Measurements from ENCODE around the gene BBS12. TPM values are rescaled to one million over a fixed set of nuclear protein-coding genes. Genes with fewer than 3 reads are reported as not detected.

BBS12 gene
- 1.3 TPM for total RNA-seq

DNA sequence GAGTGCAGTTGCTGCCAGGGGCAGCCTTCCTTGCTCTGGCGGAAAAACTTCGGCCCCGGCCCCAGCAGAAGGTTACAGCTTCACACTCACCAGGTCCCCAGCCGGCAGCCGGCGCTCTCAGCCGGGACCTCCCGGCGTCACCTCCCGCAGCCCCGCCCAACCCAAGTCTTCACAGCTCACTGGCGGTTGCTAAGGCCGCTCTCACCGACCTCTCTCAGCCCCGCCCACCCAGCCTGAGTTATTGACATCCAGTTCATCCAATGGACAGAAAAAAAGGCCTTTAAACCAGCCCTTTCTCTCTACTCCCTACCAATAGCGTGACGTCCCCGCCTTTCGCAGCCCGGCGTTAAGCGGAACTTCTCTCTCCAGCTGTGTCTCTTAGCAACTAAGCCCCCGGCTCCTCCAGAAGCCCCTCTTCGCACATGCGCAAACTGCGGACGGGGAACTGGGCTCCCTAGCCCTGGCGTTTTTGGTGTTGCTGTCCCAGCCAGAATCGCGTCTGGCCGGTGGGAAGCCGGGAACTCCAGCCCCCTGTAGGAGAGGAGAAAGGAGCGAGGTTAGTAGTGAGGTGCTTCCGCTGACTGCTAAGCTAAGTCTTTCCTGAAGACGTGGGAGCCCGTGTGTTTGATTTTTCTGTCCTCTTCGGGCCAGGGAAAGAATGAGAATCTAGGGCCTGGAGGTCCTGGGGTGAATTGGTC lies at the start of gene BBS12:
TSS of gene BBS12 (plus strand) at position 376 of the 698 bp plus-strand sequence. CDS start 9,189 bp downstream, outside the sequence.
- H3K27me3 ChIP-seq (ENCODE audit: insufficient read depth, low read length), result no peaks in the 10 kb centered on the region
- peak within 1 kb of the TSS; percentile 78 for H3K4me3 ChIP-seq (ENCODE audit: low read length)
- peaks cover 14% of the 10 kb centered on the region for H3K4me1 ChIP-seq (ENCODE audit: insufficient read depth, low read length)
- H3K9me3 ChIP-seq (ENCODE audit: low read depth, low read length), result no peaks in the 10 kb centered on the region

DNA sequence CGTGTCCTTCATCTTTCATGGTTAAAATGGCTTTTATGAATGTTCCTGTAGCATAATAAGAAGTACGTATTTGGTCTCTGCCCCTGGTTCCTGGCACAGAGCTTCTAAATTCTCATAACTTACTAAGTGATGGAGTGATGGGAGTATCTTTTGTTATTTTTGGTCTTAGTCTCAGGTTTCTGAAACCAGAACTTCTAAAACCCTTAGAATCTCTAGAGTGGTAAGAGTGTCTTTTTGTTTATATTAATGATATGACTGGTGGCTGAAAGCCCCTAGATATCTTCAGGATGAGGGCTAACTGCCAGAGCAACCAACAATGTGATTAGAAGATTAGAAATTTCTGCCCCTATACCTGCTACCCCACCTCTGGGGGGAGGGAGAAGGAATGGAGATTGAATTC lies 45.8 kb upstream of the BBS12 start:
- H3K27me3 ChIP-seq (ENCODE audit: insufficient read depth, low read length), result no peaks in the 10 kb centered on the region
- H3K4me3 ChIP-seq (ENCODE audit: low read length), result no peak overlapping the region
- no peaks in the 10 kb centered on the region for H3K9me3 ChIP-seq (ENCODE audit: low read depth, low read length)
- no peaks in the 10 kb centered on the region for H3K4me1 ChIP-seq (ENCODE audit: insufficient read depth, low read length)

DNA sequence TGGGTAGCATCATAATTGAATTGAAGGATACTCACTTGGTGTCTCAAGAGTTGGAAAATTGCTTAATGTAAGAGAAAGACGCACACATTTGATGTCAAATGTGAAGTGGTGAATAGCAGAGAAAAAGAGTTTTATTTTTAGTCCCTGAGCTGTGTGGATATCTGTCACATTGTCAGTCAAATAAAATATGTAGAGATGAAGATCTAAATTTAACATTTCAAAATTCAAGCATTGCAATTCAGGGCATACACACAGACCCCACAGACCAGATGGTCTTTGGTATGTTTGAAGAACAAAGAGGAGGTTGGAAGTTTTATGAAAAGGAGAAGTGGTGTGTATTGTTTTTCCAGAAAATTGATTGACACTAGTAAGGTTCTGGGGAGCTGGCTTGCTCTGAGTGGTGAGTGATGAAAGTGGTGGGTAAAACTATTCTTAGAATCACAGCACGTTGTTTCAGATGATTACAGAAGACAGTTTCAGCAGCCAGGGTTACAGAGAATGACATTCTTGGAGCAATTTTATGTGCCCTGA lies 44.9 kb upstream of the BBS12 start:
- no peaks in the 10 kb centered on the region for H3K9me3 ChIP-seq (ENCODE audit: low read depth, low read length)
- no peaks in the 10 kb centered on the region for H3K27me3 ChIP-seq (ENCODE audit: insufficient read depth, low read length)
- no peaks in the 10 kb centered on the region for H3K4me1 ChIP-seq (ENCODE audit: insufficient read depth, low read length)
- no peak overlapping the region for H3K4me3 ChIP-seq (ENCODE audit: low read length)

DNA sequence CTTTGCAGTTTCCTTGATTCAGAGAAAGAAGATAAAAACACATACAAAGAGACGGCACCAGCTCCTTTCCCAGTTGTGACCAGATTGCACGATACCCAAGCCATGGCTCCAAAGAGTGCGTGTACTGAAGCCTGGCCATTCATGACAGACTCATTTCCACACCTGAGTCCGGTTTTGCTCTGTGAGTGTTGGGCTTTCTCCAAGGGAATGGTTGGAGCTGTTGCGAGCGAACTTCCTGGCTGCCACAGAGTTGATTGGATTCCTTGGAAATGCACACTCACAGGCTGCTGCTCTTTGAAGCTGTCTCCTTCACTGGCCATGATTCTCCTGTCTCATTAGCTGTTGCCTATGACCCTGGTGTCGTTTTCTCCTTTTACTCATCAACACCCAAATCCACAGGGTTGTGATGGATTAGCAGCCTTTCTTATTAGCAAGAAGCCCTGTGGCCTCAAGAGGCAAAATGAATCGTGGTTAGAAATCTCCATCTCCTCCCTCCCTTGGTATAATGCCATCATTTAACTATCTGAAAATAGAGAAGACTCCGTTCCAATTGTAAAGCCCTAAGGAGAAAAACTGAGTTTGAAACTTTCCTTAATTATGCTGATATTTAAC lies 43.9 kb upstream of the BBS12 start:
- Histone ChIP-seq H3K27me3 (ENCODE audit: insufficient read depth, low read length) (no peaks in the 10 kb centered on the region), H3K4me3 (ENCODE audit: low read length) (no peak overlapping the region), H3K4me1 (ENCODE audit: insufficient read depth, low read length) (no peaks in the 10 kb centered on the region), H3K9me3 (ENCODE audit: low read depth, low read length) (no peaks in the 10 kb centered on the region)

DNA sequence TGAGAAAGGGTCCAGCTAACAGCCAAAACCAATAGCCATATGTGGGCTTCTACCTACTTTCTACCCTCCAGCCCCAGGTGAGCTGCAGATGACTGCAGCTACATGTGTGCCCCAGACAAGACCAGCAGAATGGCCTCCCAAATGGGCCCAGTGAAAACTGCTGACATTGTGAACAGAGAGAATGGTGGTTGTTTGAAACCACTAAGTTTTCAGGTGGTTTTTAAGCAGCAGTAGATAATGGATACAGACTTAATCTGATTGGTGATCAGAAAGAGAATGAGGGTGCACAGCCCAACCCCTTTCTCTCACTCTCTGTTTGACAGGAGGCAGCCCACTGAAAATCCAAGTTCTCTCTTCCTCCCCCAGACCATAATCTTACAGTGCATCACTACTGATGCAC lies 42.5 kb upstream of the BBS12 start:
- Histone ChIP-seq H3K4me1 (ENCODE audit: insufficient read depth, low read length) (no peaks in the 10 kb centered on the region), H3K4me3 (ENCODE audit: low read length) (no peak overlapping the region), H3K9me3 (ENCODE audit: low read depth, low read length) (no peaks in the 10 kb centered on the region), H3K27me3 (ENCODE audit: insufficient read depth, low read length) (no peaks in the 10 kb centered on the region)

DNA sequence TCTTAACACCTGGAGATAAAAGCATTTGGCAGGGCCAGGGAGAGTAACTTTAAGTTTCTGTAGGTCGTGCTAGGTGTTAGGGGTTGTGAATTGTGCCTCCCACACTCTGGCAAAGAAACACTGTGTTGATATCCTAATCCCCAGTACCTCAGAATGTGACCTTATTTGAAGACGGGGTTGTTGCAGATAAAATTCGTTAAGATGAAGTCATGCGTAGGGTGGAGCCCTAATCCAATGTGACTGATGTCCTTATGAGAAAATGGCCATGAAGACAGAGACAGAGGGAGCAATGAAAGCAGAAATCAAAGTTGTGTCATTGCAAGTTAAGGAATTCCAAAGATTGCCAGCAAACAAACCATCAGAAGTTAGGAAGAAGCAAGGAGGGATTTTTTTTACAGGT lies 40.5 kb upstream of the BBS12 start:
- Histone ChIP-seq H3K4me1 (ENCODE audit: insufficient read depth, low read length) (no peaks in the 10 kb centered on the region), H3K4me3 (ENCODE audit: low read length) (no peak overlapping the region), H3K9me3 (ENCODE audit: low read depth, low read length) (no peaks in the 10 kb centered on the region), H3K27me3 (ENCODE audit: insufficient read depth, low read length) (no peaks in the 10 kb centered on the region)

DNA sequence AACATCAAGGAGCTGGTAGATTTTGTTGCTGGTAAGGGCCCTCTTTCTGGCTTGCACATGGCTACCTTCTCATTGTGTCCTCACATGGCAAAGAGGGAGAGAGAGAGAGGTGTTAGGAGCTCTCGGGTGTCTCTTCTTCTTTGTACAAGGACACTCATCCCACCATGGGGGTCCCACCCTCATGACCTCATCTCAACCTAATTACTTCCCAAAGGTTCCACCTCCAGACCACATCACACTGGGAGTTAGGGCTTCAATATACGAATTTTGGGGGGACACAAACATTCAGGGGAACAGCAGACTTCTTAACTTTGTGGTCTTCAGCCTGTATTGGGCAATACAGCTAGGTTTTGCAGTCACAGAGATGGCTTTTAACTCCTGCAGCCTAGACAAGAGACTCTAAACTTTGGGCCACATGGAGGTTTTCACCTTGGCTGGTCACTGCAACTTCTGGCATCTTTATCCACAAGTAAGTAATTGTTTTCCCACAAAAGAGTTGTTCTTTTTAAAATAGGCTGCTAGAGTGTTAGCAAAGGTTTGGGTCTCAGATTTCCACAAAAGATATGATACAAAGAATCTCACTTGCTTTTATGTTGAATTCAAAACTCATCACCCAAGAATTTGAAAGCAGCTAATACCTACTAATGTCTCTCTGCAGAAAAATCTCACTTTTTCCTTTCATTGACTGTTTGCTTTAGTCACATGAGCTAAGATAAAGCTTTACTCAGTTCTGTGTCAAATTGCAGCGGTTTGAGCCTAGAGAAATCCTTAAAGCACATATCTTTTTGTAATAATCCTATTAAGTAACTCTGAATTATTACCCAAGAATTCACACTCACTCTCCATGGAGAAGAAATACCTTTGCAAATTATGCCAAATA lies 39.6 kb upstream of the BBS12 start:
- Histone ChIP-seq H3K4me1 (ENCODE audit: insufficient read depth, low read length) (no peaks in the 10 kb centered on the region), H3K9me3 (ENCODE audit: low read depth, low read length) (no peaks in the 10 kb centered on the region), H3K27me3 (ENCODE audit: insufficient read depth, low read length) (no peaks in the 10 kb centered on the region), H3K4me3 (ENCODE audit: low read length) (no peak overlapping the region)

DNA sequence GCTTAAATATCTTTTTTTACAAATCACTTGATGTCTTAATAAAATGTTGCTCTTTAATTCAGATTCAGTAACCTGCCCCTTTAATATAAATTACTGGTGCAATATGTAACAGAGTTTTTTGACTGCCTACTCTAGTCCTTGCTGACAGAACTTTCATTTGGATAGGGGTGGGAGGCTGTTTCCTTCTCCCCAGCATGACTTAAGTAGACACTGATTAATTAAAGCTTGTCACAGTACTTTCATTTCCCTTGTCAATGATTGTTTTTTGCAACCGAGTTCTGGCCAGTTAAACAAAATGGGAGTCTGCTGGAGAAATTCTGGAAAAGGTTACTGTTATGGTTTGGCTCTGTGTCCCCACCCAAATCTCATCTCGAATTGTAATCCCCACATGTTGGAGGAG lies 37.3 kb upstream of the BBS12 start:
- Histone ChIP-seq H3K4me1 (ENCODE audit: insufficient read depth, low read length) (no peaks in the 10 kb centered on the region), H3K27me3 (ENCODE audit: insufficient read depth, low read length) (no peaks in the 10 kb centered on the region), H3K4me3 (ENCODE audit: low read length) (no peak overlapping the region), H3K9me3 (ENCODE audit: low read depth, low read length) (no peaks in the 10 kb centered on the region)

DNA sequence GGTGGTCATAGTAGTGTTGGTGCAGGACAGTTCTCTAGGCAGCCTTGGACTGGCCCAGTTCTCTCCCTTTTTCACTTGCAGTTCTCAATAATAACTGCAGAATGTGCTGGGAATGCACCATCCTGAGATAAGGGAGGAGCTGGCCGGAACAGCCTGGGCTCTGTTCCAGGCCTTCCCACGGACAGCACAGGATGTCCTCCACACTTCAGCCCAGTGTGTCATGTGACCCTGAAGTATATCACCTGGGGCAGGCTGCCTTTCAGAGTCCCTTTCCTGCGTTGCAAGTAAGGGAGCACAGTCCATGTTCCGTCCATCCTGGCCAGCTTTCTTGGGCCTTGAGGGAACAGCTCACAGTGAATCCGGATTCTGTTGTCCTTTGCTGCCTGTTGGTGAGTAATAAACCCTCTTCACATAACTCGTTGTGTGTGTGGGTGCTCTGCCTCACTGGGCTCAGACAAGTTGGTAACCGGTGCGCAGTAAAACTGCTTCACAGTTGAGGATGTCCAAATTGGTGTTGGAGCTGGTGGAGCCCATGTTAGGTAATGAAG lies 32.3 kb upstream of the BBS12 start:
- H3K27me3 ChIP-seq (ENCODE audit: insufficient read depth, low read length), result peaks cover 3% of the 10 kb centered on the region
- H3K9me3 ChIP-seq (ENCODE audit: low read depth, low read length), result no peaks in the 10 kb centered on the region
- no peak overlapping the region for H3K4me3 ChIP-seq (ENCODE audit: low read length)
- H3K4me1 ChIP-seq (ENCODE audit: insufficient read depth, low read length), result no peaks in the 10 kb centered on the region

DNA sequence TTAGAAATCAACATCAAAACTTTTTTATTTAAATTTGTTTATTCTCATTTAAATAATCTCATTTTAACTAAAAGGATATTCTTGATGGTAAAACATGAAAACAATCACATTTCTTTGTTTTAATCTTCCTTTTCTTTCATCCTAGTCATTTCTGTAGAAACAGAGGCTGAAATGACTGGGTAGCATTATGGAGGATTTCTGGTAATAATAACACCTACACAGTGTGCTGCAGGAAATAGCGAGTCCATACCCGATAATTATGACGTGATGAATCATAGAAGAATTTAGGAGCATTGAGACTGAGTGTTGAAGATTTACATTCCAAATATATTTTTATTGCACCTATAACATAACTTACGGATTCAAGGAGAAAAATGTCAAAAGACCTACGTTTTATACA lies 31.4 kb upstream of the BBS12 start:
- Histone ChIP-seq H3K4me1 (ENCODE audit: insufficient read depth, low read length) (no peaks in the 10 kb centered on the region), H3K4me3 (ENCODE audit: low read length) (no peak overlapping the region), H3K9me3 (ENCODE audit: low read depth, low read length) (no peaks in the 10 kb centered on the region), H3K27me3 (ENCODE audit: insufficient read depth, low read length) (peaks cover 3% of the 10 kb centered on the region)

DNA sequence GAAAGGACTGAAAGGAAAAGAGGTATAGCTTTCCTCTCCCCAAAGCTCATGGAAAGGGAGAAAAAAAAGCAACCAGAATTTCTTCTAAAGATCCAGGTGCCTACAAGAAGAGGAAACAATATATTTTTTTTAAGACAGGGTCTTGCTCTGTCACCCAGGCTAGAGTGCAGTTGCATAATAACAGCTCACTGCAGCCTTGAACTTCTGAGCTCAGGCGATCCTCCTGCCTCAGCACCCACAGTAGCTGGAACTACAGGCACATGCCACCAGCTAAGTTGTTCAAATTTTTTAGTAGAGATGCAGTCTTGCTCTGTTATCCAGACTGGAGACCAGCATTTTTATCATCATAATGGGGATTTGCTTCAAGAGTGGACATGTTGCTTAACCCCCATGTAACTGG lies 30.5 kb upstream of the BBS12 start:
- H3K4me1 ChIP-seq (ENCODE audit: insufficient read depth, low read length), result no peaks in the 10 kb centered on the region
- no peaks in the 10 kb centered on the region for H3K9me3 ChIP-seq (ENCODE audit: low read depth, low read length)
- H3K4me3 ChIP-seq (ENCODE audit: low read length), result no peak overlapping the region
- peaks cover 3% of the 10 kb centered on the region for H3K27me3 ChIP-seq (ENCODE audit: insufficient read depth, low read length)

DNA sequence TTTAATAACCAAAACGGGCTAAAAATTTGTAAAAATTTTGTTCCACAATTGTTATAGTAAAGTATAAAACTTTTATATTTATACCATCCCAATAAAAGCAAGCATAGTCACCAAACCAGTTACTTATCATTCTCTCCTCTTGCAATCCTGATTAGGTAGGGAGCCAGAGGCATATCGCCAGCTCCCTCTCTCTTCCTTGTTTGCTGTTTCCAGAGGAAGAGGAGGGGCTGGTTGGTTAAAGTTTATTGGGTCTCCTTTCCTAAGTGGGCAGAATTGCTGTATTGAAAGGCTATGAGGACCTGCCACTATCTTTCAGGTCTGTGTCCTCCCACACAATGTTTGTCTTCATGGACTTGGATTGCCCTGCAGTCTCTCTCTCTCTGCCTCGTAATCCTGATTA lies 29.6 kb upstream of the BBS12 start:
- H3K27me3 ChIP-seq (ENCODE audit: insufficient read depth, low read length), result peaks cover 3% of the 10 kb centered on the region
- no peaks in the 10 kb centered on the region for H3K4me1 ChIP-seq (ENCODE audit: insufficient read depth, low read length)
- no peaks in the 10 kb centered on the region for H3K9me3 ChIP-seq (ENCODE audit: low read depth, low read length)
- H3K4me3 ChIP-seq (ENCODE audit: low read length), result no peak overlapping the region

DNA sequence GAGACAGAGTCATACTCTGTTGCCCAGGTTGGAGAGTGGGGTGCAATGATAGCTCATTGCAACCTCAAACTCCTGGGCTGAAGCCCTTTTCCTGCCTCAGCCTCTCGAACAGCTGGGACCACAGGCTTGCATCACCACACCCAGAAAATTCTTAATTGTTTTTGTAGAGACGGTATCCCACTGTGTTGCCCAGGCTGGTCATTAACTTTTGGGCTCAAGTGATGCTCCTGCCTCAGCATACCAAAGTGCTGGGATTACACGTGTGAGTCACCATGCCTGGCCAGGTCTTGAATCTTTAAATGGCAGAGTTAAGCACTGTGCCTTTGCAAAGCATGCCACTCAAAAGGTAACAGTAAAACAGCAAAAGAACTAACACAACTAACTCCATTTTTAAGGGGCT lies 28.6 kb upstream of the BBS12 start:
- no peak overlapping the region for H3K4me3 ChIP-seq (ENCODE audit: low read length)
- no peaks in the 10 kb centered on the region for H3K4me1 ChIP-seq (ENCODE audit: insufficient read depth, low read length)
- no peaks in the 10 kb centered on the region for H3K9me3 ChIP-seq (ENCODE audit: low read depth, low read length)
- H3K27me3 ChIP-seq (ENCODE audit: insufficient read depth, low read length), result peaks cover 3% of the 10 kb centered on the region

DNA sequence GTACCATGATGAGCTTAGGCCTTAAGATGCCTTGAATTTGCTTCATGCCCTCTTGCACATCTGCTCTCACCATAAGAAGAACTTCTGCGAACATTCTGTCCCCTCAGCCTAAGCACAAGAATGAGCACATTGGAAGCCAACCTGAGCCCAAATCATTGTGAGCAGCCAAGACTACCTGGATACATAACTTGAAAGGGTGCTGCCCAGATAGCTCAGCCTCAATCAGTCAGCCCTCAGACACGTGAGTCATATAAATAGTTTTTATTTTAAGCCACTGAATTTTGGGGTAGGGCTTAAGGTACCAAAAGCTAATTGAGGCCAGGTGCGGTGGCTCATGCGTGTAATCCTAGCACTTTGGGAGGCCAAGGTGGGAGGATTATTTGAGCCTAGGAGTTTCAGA lies 27.5 kb upstream of the BBS12 start:
- no peaks in the 10 kb centered on the region for H3K4me1 ChIP-seq (ENCODE audit: insufficient read depth, low read length)
- peaks cover 6% of the 10 kb centered on the region for H3K27me3 ChIP-seq (ENCODE audit: insufficient read depth, low read length)
- no peak overlapping the region for H3K4me3 ChIP-seq (ENCODE audit: low read length)
- H3K9me3 ChIP-seq (ENCODE audit: low read depth, low read length), result no peaks in the 10 kb centered on the region

DNA sequence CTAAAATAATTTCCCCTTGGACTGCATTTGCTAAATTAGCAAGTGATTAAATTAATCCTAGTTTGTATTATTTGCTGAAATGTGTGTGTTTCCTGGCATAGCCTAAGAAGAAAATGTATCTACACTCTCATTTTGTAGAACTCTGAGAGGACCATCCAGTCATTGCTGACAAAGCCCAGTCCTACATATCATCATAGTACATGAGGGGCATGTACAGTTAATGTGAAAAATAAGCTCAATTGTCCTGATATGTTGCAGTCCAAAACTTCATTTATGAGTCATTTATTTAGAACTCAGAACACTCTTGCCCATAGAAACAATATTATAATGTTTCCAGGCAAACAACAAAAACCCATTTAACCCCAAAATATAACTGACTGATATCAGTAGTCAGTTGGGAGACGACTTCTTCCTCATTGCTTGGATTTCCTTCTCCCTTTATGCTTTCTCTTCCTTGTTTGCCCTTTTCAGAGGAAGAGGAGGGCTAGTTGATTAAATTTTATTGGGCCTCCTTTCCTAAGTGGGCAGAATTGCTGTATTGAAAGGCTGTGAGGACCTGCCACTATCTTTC lies 26.9 kb upstream of the BBS12 start:
- Histone ChIP-seq H3K27me3 (ENCODE audit: insufficient read depth, low read length) (peaks cover 8% of the 10 kb centered on the region), H3K4me3 (ENCODE audit: low read length) (no peak overlapping the region), H3K9me3 (ENCODE audit: low read depth, low read length) (no peaks in the 10 kb centered on the region), H3K4me1 (ENCODE audit: insufficient read depth, low read length) (no peaks in the 10 kb centered on the region)

Data from mononuclear cell (primary cell).